Neuron (in vitro differentiated cells): ENCODE data around the gene ABHD14A.
"Not testable (repeated sequence)": the region's sequence is repeated elsewhere in the genome, so short reads cannot be mapped to it uniquely, and the experiment has no call there.

Experiments used
- H2AFZ ChIP-seq: one replicate; pipeline ENCODE4 v1.6.1; 2013; ENCODE audit warnings: low read depth, mild to moderate bottlenecking, inconsistent platforms, low read length, moderate library complexity
- H3K27me3 ChIP-seq: one replicate; pipeline ENCODE4 v1.6.1; 2013; ENCODE audit warnings: low read length; ENCODE audit not compliant: insufficient read depth
- H3K36me3 ChIP-seq: one replicate; pipeline ENCODE4 v1.6.1; 2013; ENCODE audit warnings: low read length; ENCODE audit not compliant: insufficient read depth
- H3K4me1 ChIP-seq: one replicate; pipeline ENCODE4 v1.6.1; 2013; ENCODE audit warnings: low read length; ENCODE audit not compliant: insufficient read depth
- H3K4me3 ChIP-seq: 2 replicates; pipeline ENCODE4 v1.5.1; 2013; ENCODE audit warnings: mild to moderate bottlenecking, low read length, moderate library complexity
- H3K9me3 ChIP-seq: one replicate; pipeline ENCODE4 v1.6.1; 2013; ENCODE audit warnings: low read length

The ABHD14A gene

GRCh38 chr3:51978143-51978502 lies 3.3 kb downstream of the ABHD14A start:
- H3K4me1 ChIP-seq, result peaks cover 21% of the 10 kb centered on the region
- H3K36me3 ChIP-seq, result peaks cover 5% of the 10 kb centered on the region
- H3K9me3 ChIP-seq, result no peaks in the 10 kb centered on the region
- no peaks in the 10 kb centered on the region for H3K27me3 ChIP-seq
- H3K4me3 ChIP-seq, result no peak overlapping the region
- no peak overlapping the region for H2AFZ ChIP-seq

GRCh38 chr3:51980253-51980652 lies 5.4 kb downstream of the ABHD14A start:
- H3K27me3 ChIP-seq, result no peaks in the 10 kb centered on the region
- no peaks in the 10 kb centered on the region for H3K9me3 ChIP-seq
- H3K4me3 ChIP-seq, result no peak overlapping the region
- peaks cover 5% of the 10 kb centered on the region for H3K36me3 ChIP-seq
- peaks cover 16% of the 10 kb centered on the region for H3K4me1 ChIP-seq
- H2AFZ ChIP-seq, result no peak overlapping the region

- Histone ChIP-seq H3K4me1 (peaks cover 10% of the 10 kb centered on the region), H3K36me3 (peaks cover 5% of the 10 kb centered on the region), H3K27me3 (no peaks in the 10 kb centered on the region), H3K9me3 (no peaks in the 10 kb centered on the region), H3K4me3 (peak overlapping the region; percentile 40), H2AFZ (peak overlapping the region; percentile 54)
Observed at GRCh38 chr3:51982352-51982837, 7.5 kb downstream of the ABHD14A start.

- Histone ChIP-seq H3K4me3 (peak within 1 kb of the TSS; percentile 40), H3K4me1 (peaks cover 10% of the 10 kb centered on the region), H3K27me3 (no peaks in the 10 kb centered on the region), H2AFZ (peak within 1 kb of the TSS; percentile 54), H3K9me3 (no peaks in the 10 kb centered on the region), H3K36me3 (peaks cover 5% of the 10 kb centered on the region)
Observed at GRCh38 chr3:51982838-51983577, 8.1 kb downstream of the ABHD14A start, which contains the start of gene ACY1. Gene ACY1, plus strand, starts transcription at chr3:51983535. Its CDS starts 530 bp downstream, at chr3:51984065.

GRCh38 chr3:51983578-51984268 lies 8.9 kb downstream of the ABHD14A start:
- H2AFZ ChIP-seq, result peak overlapping the region; percentile 54
- H3K36me3 ChIP-seq, result peaks cover 5% of the 10 kb centered on the region
- H3K9me3 ChIP-seq, result no peaks in the 10 kb centered on the region
- no peaks in the 10 kb centered on the region for H3K27me3 ChIP-seq
- peaks cover 10% of the 10 kb centered on the region for H3K4me1 ChIP-seq
- peak overlapping the region; percentile 40 for H3K4me3 ChIP-seq

GRCh38 chr3:51984269-51984647 lies 9.4 kb downstream of the ABHD14A start:
- Histone ChIP-seq H3K36me3 (peaks cover 5% of the 10 kb centered on the region), H3K4me1 (peaks cover 10% of the 10 kb centered on the region), H3K4me3 (no peak overlapping the region), H3K27me3 (no peaks in the 10 kb centered on the region), H3K9me3 (no peaks in the 10 kb centered on the region), H2AFZ (no peak overlapping the region)

- peaks cover 10% of the 10 kb centered on the region for H3K4me1 ChIP-seq
- no peaks in the 10 kb centered on the region for H3K27me3 ChIP-seq
- no peak overlapping the region for H2AFZ ChIP-seq
- no peaks in the 10 kb centered on the region for H3K9me3 ChIP-seq
- H3K36me3 ChIP-seq, result peaks cover 5% of the 10 kb centered on the region
- H3K4me3 ChIP-seq, result no peak overlapping the region
Observed at GRCh38 chr3:51985063-51985462, 10.2 kb downstream of the ABHD14A start.

GRCh38 chr3:51986010-51986947 lies 11.4 kb downstream of the ABHD14A start:
- Histone ChIP-seq H2AFZ (no peak overlapping the region), H3K4me1 (peaks cover 10% of the 10 kb centered on the region), H3K27me3 (no peaks in the 10 kb centered on the region), H3K4me3 (no peak overlapping the region), H3K9me3 (no peaks in the 10 kb centered on the region), H3K36me3 (peaks cover under 1% of the 10 kb centered on the region)

GRCh38 chr3:51987568-51987967 lies 12.7 kb downstream of the ABHD14A start:
- H2AFZ ChIP-seq, result no peak overlapping the region
- H3K9me3 ChIP-seq, result no peaks in the 10 kb centered on the region
- H3K27me3 ChIP-seq, result no peaks in the 10 kb centered on the region
- H3K4me1 ChIP-seq, result peaks cover 7% of the 10 kb centered on the region
- no peak overlapping the region for H3K4me3 ChIP-seq
- H3K36me3 ChIP-seq, result peaks cover 12% of the 10 kb centered on the region

- H3K4me1 ChIP-seq, result peaks cover 5% of the 10 kb centered on the region
- no peaks in the 10 kb centered on the region for H3K9me3 ChIP-seq
- H2AFZ ChIP-seq, result no peak overlapping the region
- peaks cover 19% of the 10 kb centered on the region for H3K36me3 ChIP-seq
- no peaks in the 10 kb centered on the region for H3K27me3 ChIP-seq
- H3K4me3 ChIP-seq, result no peak overlapping the region
Observed at GRCh38 chr3:51988286-51989146, 13.7 kb downstream of the ABHD14A start.

GRCh38 chr3:51990501-51990971 lies 15.7 kb downstream of the ABHD14A start:
- not testable (repeated sequence) for H3K4me3 ChIP-seq, H3K27me3 ChIP-seq, H2AFZ ChIP-seq, H3K9me3 ChIP-seq
- Histone ChIP-seq H3K4me1 (peaks cover 14% of the 10 kb centered on the region), H3K36me3 (peaks cover 32% of the 10 kb centered on the region)
